NCI-H748 treated with DMSO at 0.1 percent for 48 hours (cell line): ENCODE data around the gene ABLIM2.
"Not testable (repeated sequence)": the region's sequence is repeated elsewhere in the genome, so short reads cannot be mapped to it uniquely, and the experiment has no call there.

Experiments
- DNase-seq: peaks from one replicate; lab custom pipeline; 2025; lab: John Stamatoyannopoulos, UW

ABLIM2 gene

GRCh38 chr4:7938609-7939376, 219.8 kb downstream of the ABLIM2 start:
- no peak for DNase-seq

DNA sequence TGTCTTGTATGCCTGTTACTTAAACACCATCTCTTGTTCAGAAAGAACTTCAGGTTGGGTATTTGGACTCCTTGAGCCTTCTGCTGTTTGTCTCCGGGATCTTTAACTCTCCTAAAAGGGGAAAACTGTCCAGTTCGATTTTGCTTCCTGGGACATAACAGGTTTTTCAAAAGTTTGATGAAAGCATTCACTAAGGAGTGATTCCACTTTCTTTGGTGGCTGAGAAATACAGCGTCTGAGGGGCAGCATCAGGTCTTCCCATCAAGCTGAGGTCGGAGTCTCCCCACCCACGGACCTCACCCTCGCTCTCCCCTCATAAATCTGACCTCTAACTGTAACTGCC, 220.4 kb downstream of the ABLIM2 start:
- DNase-seq, result no peak

- no peak for DNase-seq
These were observed 221.6 kb downstream of the ABLIM2 start for GRCh38 chr4:7937006-7937405.

DNA sequence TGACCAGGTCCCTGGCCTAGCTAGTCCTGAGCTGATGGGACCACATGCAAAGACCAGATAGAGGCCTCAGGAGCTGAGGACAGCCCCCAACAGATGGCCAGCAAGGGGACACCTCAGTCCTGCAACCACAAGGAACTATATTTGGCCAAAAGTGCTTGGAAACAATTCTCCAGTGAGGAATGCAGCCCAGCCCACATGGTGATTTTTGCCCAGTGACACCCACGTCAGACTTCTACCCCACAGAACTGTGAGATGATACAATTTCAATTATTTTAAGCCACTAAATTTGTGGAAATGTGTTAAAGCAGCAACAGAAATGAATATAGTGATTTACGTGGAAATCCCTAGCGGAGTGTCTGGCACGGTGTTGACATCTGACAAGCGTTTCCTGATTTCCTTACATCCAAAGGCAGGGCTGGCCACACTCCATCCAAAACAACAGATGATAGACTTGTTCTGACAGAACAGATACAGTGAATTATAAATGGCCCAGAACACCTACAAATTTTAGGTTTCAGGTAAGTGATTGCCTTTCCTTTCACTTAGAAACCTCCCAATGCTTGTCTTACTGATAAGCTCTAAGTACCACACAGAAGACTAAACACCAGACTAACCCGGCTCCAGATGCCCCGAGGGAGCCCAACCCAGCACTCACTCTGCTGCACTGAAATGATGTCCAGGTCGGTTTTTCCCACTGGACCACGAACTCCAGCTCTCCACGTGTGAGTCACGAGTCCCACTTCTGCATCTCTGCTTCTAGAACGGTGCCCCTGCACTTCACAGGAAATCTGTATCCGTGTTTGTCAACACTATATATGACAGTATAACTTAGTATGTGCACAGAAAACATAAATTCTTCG, 224.7 kb downstream of the ABLIM2 start:
- no peak for DNase-seq

GRCh38 chr4:7932287-7932686, 226.3 kb downstream of the ABLIM2 start:
- no peak for DNase-seq

DNA sequence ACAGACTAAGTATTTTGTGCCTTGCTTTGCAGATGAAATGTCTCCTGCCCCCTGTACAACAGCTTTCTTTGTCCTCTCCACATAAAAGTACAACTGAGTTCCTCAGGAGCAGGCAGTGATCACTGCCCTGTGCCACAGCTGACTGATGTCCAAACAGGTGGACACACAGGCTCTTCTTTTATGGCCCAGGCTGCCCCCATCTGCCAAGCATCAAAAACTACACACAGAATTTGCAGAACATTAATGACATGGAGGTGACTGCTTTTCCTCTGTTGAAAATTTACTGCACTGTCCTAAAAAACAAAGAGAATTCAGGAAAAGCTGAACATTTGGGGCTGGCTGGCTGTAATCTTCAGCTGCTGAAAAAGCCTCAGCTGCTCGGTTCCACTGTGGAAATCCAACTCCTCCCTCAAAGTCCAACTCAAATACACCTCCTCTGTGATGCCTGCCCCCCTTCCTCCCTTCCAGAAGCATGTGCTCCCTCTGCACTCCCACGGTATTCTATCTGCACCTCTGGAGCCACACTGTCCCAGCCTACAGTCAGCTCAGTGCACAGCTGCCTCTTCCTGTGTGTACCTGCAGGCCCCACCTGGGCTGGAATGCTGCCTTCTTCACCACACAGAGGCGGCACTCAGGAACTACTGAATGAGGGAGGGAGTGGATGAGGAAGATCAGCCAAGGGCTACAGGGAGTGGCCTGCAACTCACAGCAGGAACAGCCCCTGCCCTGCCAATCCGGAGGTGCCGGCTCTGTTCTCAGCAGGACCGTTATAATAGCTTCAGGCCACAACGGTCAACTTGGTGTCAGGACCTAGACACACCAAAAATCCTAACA, 229.3 kb downstream of the ABLIM2 start:
- DNase-seq, result no peak

DNA sequence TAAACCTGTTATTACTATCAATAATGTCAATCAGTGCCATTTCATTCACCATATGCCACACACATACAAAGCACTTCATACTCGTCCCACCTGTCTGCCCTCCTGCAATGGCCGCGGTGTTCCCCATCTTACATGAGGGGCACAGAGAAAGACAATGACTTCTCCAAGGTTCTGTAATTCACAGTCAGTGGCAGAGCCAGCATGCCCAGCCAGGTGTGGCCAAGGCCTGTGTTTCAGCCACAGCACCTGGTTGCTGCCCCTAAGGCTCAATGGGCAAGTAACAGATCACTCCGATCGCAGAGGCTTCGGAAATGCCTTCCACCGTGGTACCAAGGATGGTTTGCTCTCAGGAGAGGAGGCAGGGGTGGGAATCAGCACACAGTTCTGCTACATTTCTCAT, 229.9 kb downstream of the ABLIM2 start:
- DNase-seq, result no peak

DNA sequence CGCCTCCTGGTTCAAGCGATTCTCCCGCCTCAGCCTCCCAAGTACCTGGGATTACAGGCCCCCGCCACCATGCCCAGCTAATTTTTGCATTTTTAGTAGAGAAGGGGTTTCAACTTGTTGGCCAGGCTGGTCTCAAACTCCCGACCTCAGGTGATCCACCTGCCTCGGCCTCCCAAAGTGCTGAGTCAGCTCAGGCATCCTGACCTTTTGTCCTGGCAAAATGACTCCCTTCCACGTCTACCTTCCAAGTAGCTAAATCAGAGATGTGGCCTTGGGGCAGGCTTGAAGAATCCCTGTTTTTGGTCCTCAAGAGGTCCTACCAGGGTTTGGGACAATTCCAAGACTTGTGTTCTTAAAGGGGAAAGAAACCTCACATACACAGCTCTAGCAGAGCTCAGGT, 231.8 kb downstream of the ABLIM2 start:
- DNase-seq, result no peak

DNA sequence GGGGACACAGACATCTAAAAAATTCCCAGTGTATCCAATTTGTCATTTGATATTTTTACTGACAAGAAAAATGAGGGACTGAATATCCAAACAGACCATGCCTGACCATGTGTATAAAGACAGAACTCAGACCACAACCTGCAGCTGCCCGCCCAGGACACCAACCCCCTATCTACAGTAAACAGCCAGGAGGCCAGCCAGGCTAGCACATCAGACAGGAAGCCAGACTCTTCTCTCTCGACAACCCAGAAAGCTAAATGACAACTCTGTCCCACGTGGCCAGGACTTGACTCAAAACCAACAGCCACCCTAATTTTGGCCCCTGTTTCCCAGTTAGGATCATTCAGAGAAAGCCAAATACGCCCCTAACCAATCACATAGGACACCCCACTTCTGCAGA, 234.0 kb downstream of the ABLIM2 start:
- DNase-seq, result no peak

GRCh38 chr4:7924163-7924562, 234.4 kb downstream of the ABLIM2 start:
- DNase-seq, result peak; percentile 48

DNA sequence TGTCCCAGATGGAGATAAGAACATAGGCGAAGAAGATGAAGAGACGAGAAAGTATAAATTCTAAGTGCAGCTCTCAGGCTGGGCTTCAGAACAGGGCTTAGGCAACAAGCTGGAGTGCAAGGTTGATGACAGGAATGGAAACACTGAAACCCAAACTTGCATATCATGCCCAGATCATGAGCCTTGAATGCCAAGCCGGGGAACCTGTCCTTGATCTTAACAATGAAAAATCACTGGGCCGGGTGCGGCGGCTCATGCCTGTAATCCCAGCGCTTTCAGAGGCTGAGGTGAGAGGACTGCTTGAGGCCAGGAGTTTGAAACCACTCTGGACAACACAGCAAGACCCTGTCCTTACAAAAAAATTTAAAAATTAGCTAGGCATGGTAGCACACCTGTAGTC, 236.1 kb downstream of the ABLIM2 start:
- no peak for DNase-seq

DNA sequence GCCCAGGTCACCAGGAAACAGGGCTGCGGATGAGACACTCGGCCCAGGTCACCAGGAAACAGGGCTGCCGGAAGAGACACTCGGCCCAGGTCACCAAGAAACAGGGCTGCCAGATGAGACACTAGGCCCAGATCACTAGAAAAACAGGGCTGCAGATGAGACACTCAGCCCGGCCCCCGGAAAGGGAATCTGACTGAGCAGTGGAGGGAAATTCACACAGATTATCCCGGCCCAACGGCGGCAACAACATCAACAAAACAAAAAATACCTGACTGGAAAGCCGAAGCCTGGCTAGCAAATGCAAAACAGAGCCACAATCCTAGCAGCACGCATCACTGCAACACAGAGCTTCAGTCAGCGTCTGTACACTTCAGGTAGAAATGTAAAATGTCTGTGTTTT, 239.6 kb downstream of the ABLIM2 start:
- DNase-seq, result no peak

DNA sequence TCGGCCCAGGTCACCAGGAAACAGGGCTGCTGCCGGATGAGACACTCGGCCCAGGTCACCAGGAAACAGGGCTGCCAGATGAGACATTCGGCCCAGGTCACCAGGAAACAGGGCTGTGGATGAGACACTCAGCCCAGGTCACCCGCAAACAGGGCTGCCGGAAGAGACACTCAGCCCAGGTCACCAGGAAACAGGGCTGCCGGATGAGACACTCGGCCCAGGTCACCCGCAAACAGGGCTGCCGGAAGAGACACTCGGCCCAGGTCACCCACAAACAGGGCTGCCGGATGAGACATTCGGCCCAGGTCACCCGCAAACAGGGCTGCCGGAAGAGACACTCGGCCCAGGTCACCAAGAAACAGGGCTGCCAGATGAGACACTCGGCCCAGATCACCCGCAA, 240.4 kb downstream of the ABLIM2 start:
- DNase-seq, result not testable (repeated sequence)

- no peak for DNase-seq
These were observed 240.9 kb downstream of the ABLIM2 start for GRCh38 chr4:7917669-7918068.

GRCh38 chr4:7915875-7916242, 242.8 kb downstream of the ABLIM2 start:
- no peak for DNase-seq
